Right kidney (tissue), 1 donor: ENCODE data around the gene POU1F1.
"Not testable (repeated sequence)": the region's sequence is repeated elsewhere in the genome, so short reads cannot be mapped to it uniquely, and the experiment has no call there.

Experiments used
- DNase-seq: peaks from one replicate; pipeline ENCODE4 v3.0.0-alpha.2; 2016

The POU1F1 gene

DNA sequence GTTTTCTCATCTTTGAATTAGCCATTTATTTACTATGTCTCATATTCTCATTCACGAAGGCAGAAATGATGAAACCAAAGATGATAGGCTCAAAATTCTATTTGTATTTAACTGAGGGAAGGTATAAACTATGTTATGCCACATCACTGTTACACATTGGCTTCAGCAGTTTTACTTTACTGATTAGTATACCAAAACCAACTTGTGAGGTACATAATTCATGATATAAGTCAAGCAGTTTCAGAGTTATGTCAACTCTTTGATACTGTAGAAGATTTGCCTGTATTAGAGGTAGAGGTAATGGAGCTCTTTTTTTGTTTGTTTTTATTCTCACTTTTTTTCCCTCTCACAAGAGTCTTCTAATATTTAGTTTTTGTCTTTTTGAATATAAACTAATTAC lies 26.4 kb downstream of the POU1F1 start:
- no peak for DNase-seq

DNA sequence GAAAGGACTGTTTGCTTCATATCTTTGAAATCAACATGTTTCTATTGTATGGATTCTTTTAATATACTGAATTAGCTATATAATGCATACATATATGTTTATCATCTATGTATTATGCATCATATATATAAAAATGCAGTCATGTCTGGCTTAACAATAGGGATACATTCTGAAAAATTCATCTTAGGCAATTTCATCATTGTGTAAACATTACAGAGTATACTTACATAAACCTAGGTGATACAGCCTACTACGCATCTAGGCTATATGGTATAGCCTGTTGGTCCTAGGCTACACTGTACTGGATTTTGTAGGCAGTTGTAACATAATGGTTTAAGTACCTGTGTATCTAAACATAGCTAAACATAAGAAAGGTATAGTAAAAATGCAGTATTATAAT lies 27.6 kb downstream of the POU1F1 start:
- no peak for DNase-seq

DNA sequence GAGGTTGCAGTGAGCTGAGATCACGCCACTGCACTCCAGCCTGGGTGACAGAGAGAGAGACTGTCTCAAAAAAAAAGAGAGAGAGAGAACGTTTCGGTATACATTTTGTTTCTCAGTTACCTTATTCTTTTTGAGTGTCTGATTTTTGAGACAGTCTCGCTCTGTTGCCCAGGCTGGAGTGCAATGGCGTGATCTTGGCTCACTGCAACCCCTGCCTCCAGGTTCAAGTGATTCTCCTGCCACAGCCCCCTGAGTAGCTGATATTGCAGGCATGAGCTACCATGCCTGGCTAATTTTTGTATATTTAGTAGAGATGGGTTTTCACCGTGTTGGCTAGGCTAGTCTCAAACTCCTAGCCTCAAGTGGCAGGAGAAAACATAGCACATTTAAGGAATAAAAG lies 28.2 kb downstream of the POU1F1 start:
- DNase-seq, result not testable (repeated sequence)

DNA sequence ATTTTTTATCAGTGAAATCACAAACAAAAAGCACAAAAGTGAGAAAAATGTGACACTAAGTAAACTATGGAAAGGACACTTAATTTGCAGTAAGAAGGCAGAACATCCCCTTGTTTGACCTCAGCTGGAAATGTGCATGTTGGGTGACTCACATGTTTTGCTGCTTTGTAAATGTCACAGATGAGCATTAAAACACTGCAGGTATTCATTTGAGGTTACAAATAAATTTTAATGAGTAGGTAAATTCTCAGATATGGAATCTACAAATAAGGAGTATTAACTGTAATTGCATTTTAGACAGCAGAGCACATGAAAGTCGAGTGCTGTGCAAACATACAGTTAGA lies 29.0 kb downstream of the POU1F1 start:
- no peak for DNase-seq

DNA sequence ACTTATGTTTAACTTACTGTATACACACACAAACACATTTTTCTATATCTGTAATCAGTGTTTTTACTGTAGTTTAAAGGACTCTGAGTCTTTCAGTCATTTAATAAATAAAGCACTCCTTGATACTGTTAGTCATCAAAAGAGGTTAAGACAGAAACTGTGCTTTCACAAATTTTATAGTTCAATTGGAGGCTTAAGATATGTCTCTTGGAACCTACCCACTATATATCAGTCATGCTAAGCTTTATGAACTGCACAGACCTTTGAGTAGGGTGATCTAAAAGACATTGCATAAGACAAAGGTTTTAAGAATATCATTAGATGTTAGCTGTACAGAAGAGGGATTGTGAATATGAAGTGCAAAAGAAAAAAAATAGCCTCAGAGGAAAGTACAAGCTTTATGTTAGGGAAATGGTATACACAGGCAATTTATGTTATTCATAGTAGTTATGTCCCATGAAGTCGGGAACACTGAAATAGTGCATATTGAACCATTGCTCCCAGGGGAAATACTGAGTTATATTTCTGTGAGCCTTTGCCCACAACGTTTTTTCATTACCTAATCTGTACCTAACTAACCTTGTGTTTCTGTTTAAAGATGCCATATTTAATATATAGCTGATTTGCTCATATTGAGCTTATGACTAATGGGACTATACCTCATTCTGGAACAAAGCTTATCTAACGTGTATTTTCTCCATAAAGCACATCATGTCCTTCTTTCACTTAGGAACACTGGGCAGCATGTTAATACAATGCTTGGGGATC lies 29.5 kb downstream of the POU1F1 start:
- DNase-seq, result no peak

DNA sequence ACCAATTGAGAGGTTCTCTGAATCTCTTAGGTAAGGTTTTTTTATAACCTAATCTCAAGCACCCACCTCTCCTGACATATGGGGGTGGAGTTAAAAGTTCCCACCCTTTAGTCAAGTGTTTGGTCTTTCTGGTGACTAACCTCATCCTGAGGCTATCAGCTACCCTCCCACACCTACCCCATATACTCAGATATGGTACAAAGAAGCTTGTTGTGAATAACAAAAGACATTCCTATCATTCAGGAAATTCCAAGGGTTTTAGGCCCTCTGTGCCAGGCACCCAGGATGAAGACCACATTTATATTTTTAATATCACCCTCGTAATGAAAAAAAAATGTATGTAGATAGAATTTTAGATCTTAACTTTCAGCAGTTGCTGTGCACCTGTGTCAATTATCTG lies 40.3 kb downstream of the POU1F1 start:
- no peak for DNase-seq

DNA sequence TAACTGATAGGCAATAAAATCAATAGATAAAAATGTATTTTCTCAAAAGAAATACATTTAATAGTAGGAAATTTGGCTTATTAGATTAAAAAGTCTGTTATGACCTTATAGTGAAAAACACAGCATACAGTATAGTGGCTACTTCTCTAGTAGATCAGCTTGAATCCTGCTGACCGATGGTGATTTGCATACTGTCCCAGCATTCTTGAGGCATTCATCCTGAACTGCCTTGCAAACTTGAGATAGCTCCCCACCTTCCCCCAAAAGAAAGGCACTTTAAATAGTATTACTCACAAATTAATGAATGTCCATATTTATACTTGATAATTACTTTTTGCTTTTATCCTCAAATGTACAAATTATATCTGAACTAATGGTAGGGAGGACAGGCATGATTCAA lies 42.6 kb downstream of the POU1F1 start:
- no peak for DNase-seq

DNA sequence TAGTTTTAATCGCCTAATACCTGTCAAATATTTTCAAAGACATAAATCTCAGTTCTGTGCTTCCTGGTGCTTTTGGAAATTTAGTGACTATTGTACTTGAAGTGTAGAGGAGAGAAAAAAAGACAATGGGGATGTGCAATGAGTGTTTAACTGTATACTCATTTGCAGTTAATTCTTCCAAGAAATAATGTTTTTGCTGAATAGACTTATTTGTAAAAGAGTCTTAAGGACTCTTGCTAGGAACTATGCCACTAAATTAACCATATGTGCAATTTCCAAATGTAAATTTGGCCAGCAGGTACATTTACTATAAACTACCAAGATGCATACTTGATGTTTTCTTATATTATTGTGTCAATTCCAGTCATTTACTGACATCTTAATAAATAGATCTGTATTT lies 47.3 kb downstream of the POU1F1 start:
- DNase-seq, result no peak

DNA sequence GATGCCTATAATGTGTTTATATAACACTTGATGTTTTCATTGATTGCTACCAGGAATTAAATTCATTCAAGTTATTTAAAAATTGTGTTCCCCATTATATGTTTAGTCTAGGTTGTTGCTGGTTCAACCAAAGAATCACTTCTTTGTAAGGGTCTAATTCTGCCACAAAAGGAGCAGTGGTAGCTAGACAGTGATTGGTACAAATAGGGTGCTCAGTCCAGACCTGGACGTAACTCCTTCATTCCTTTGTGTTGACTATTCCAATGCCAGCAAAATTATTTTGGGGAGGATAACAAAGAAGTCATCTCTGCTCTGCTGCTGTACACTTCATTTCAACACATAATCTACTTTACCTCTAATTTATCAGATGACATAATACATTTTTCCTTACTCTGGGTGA lies 48.1 kb downstream of the POU1F1 start:
- no peak for DNase-seq

DNA sequence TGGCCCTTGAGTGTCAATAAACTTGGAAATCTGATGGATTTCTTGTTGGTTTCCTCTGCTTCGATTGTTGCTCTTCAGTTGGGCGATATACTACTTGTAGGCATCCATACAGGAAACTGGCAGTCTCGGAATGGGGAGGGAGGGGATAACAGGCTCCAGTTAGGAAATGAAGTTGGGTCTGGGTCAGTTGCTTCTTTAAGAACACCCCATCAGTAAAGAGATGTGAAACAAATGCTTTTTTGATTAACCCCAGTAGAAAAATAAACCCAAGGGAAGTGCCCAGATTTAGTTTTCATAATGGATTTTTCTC lies 48.6 kb downstream of the POU1F1 start:
- DNase-seq, result no peak

DNA sequence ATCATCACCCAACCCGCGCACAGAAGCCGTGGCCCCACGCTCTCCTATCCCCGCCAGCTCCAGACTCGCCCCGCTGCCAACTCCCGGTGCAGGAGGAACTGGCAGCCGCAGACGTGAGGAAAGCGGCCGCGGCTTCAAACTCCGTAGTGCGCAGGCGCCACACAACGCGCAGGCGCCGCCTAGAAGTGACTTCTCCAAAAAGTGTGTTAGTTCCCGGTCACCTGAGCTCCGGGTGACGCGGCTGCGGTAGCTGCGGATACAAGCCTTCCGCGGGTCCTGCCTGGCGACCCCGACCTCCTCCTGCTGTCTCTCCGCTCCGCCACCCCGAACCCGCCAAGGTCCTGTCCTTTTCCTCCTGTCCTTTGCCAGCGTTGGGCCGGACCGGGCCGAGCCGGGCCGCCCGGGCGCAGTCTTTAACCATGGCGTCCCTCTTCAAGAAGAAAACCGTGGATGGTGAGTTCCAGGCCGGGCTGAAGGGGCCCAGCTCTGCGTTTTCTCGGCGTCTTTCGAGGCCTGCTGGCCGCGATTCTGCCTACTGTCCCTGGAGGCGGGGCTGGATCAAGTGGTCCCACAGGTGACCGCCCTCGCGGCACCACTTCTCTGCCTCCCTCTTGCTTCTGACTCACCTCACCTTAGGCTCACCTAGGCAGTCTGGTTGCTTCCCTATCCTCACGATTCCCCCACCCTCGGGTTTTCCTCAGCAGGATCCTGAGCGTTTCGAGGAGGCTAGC lies 49.1 kb downstream of the POU1F1 start, which contains the start of gene CHMP2B:
CHMP2B (plus strand) TSS at position 206 of the 731 bp plus-strand sequence; CDS start at position 420, 214 bp downstream.
- peak; percentile 93 for DNase-seq

DNA sequence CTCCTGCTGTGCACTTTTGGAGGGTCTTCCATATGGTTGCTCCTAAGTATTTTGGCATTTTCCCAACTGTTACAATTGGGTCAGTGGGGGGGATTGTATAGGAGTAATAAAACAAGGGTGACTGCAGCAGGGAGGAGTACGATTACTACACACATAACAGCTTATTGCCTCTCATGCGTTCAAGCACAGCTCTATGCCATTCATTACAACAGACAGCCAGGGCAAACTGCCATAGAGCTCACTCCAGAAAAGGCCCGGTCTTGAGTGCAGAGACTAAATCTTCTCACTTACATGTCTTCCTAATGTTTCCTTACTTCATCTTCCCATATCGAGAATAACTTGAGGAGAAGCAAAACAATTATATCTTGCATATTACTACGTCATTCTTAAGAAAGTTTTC lies 50.7 kb downstream of the POU1F1 start:
- DNase-seq, result peak; percentile 6

DNA sequence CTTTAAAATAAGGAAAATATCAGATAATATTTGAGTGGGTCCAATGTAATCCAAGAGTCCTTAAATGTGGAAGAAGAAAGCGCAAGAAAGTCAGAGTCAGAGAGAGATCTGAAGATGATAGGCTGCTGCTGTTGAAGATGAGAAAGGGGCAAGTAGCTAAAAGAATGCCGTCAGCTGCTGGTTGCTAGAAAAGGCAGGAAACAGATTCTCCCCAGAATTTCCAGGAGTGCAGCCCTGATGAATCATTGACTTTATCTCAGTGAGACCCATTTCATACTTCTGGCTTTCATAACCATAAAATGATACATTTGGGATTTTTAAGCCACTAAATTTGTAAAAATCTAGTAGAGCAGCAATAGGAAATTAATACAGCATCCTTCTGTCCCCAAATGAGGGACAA lies 56.8 kb downstream of the POU1F1 start:
- no peak for DNase-seq

DNA sequence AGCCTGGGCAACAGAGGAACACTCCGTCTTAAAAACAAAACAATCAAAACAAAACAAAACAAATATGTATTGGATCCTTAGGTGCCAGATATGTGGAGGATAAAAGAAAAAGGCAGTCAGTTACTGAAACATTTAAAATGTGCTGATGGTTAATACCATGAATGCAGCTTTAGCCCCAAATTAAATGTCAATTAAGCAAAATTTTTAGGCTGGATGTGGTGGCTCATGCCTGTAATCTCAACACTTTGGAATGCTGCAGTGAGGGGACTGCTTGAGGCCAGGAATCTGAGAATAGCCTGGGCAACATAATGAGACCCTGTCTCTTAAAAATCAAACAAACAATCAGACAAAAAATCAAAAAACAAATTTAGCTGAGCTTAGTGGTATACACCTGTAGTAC lies 57.8 kb downstream of the POU1F1 start:
- DNase-seq, result no peak
